K562 (cell line): ENCODE measurements around the gene MSRB3. TPM values are rescaled to one million over a fixed set of nuclear protein-coding genes. Genes with fewer than 3 reads are reported as not detected.

Experiments
- ATAC-seq: fragments of 200-7000 bp; cut with Tn5 transposase; 3 replicates; pipeline ENCODE4 v1.9.1; 2020; ENCODE audit warnings: moderate library complexity
- BruUV-seq: library from RNA; stranded (reverse); fragments of 400-500 nt; replicated peaks from 2 replicates; lab custom pipeline; 2021; lab: Mats Ljungman, UMichigan
- CTCF ChIA-PET: fragments of 300-600 bp; formaldehyde crosslinking; extraction: SDS; loops from one replicate; lab custom pipeline; 2021; ENCODE audit warnings: low intra/inter-chr PET ratio; lab: Yijun Ruan, JAX
- POLR2A ChIA-PET: fragments of 300-600, 350-650 bp; sonication (Branson Sonifier 250); formaldehyde crosslinking; extraction: SDS; loops from one replicate; lab custom pipeline; 2021; ENCODE audit warnings: antibody characterized with exemption, inconsistent platforms; lab: Yijun Ruan, JAX
- DNase-seq, 4 experiments: peaks; one replicate each; pipeline versions ENCODE4 v3.0.0 to v3.0.0-alpha.2; 2011 to 2018; ENCODE audit warnings: low spot score in 3 of 4, mixed read lengths in 3 of 4; ENCODE audit errors: extremely low read depth in 1 of 4
- FAIRE-seq: peaks from 2 replicates; lab custom pipeline; 2011; peaks lifted over from hg19 to GRCh38; lab: Jason Lieb, UNC
- H2AFZ ChIP-seq: 2 replicates; pipeline ENCODE4 v1.6.0; 2011; ENCODE audit warnings: low read depth, low read length, control low read depth, inconsistent platforms
- H3K27ac ChIP-seq: fragments of 200-600 bp; 3 replicates; pipeline ENCODE4 v1.8.0; 2011; ENCODE audit warnings: low read depth, mild to moderate bottlenecking, control low read depth, inconsistent platforms, low read length, moderate library complexity, mixed read lengths; ENCODE audit errors: extremely low read depth
- H3K27me3 ChIP-seq, 2 experiments: fragments of 300-600 bp in 1 of 2; 2 replicates in 1 of 2; 3 replicates in 1 of 2; pipeline versions ENCODE4 v1.6.0 to v1.8.0; 2011; ENCODE audit warnings: inconsistent platforms in 2 of 2, low read length in 2 of 2, mild to moderate bottlenecking in 1 of 2, mixed read lengths in 1 of 2, moderate library complexity in 1 of 2; ENCODE audit not compliant: control insufficient read depth in 2 of 2, insufficient read depth in 2 of 2
- H3K36me3 ChIP-seq: fragments of 300-600 bp; 3 replicates; pipeline ENCODE4 v1.8.0; 2011; ENCODE audit warnings: mild to moderate bottlenecking, low read length, inconsistent platforms; ENCODE audit not compliant: control insufficient read depth, insufficient read depth
- H3K4me1 ChIP-seq, 2 experiments: fragments of 200-600 bp in 1 of 2; replicated peaks in 1 of 2; 2 replicates in 1 of 2; 3 replicates in 1 of 2; pipeline versions ENCODE4 v1.5.1 to v1.8.0; 2011; ENCODE audit warnings: inconsistent platforms in 2 of 2, low read length in 2 of 2, mild to moderate bottlenecking in 1 of 2, mixed read lengths in 1 of 2, moderate library complexity in 1 of 2; ENCODE audit not compliant: control insufficient read depth in 2 of 2, insufficient read depth in 2 of 2
- H3K4me2 ChIP-seq: 2 replicates; pipeline ENCODE4 v1.6.1; 2011; ENCODE audit warnings: low read length, control low read depth, inconsistent platforms, mixed read lengths; ENCODE audit not compliant: insufficient read depth
- H3K4me3 ChIP-seq: fragments of 200-600 bp; sonication (generic), shearing (Covaris generic); 2 replicates; pipeline ENCODE4 v1.5.1; 2016; ENCODE audit warnings: control low read depth, inconsistent platforms
- H3K79me2 ChIP-seq: fragments of 200-600 bp; 3 replicates; pipeline ENCODE4 v1.8.0; 2011; ENCODE audit warnings: low read length, inconsistent platforms; ENCODE audit not compliant: control insufficient read depth, insufficient read depth
- H3K9ac ChIP-seq, 2 experiments: 2 replicates each; pipeline versions ENCODE4 v1.6.0 to v1.6.1; 2011; ENCODE audit warnings: low read depth in 2 of 2, low read length in 2 of 2, control low read depth in 1 of 2, inconsistent platforms in 1 of 2, mild to moderate bottlenecking in 1 of 2, mixed read lengths in 1 of 2; ENCODE audit not compliant: insufficient read depth in 1 of 2
- H3K9me1 ChIP-seq: one replicate; pipeline ENCODE4 v1.6.0; 2011; ENCODE audit warnings: inconsistent platforms, mild to moderate bottlenecking, low read length, moderate library complexity; ENCODE audit not compliant: control insufficient read depth, insufficient read depth
- H3K9me3 ChIP-seq: replicated peaks from 2 replicates; pipeline ENCODE4 v1.5.1; 2011; ENCODE audit warnings: low read depth, low read length, inconsistent platforms; ENCODE audit not compliant: control insufficient read depth, insufficient read depth
- H4K20me1 ChIP-seq: replicated peaks from 2 replicates; pipeline ENCODE4 v1.6.1; 2011; ENCODE audit warnings: low read length, inconsistent platforms, mixed read lengths; ENCODE audit not compliant: control insufficient read depth, insufficient read depth
- DEAF1 ChIP-seq: fragments of 450-650 bp; formaldehyde crosslinking; IDR thresholded peaks from 2 replicates; pipeline ENCODE4 v1.4.0; 2020; ENCODE audit warnings: mild to moderate bottlenecking, moderate library complexity
- HMBOX1 ChIP-seq: sonication (generic); IDR thresholded peaks from 2 replicates; pipeline ENCODE4 v1.6.1; 2016
- ZEB2 ChIP-seq: fragments of 450-650 bp; IDR thresholded peaks from 2 replicates; pipeline ENCODE4 v1.6.1; 2016
- ZNF282 ChIP-seq: sonication (generic); formaldehyde crosslinking; IDR thresholded peaks from 2 replicates; pipeline ENCODE4 v1.8.1; 2023; ENCODE audit warnings: missing genetic modification reagents
- ZNF584 ChIP-seq: fragments of 200-800 bp; sonication (Bioruptor generic); IDR thresholded peaks from 2 replicates; pipeline ENCODE4 v1.6.1; 2016; ENCODE audit warnings: low read depth, mild to moderate bottlenecking, missing genetic modification characterization, missing compliant biosample characterization
- WGBS: fragments of 100-300 bp; shearing (Covaris generic); methylation state at CpG from one replicate; pipeline ENCODE4 v1.1.6; 2016; ENCODE audit warnings: low coverage, mixed read lengths; ENCODE audit not compliant: insufficient coverage; ENCODE audit errors: missing lambda C conversion rate; 5-methylcytosine and 5-hydroxymethylcytosine counted together
- in situ Hi-C: fragments of 300-500 bp; cut with MboI; formaldehyde crosslinking; loops from 4 replicates; pipeline ENCODE4 v1.15.0; 2018; ENCODE audit warnings: inconsistent platforms, mixed read lengths
- intact Hi-C: fragments of 100-400 bp; cut with micrococcal nuclease; formaldehyde crosslinking; loops from 2 replicates; pipeline ENCODE4 v1.14.2; 2022
- polyA plus RNA-seq, 8 experiments: library from polyadenylated mRNA; depleted of rRNA in 4 of 8; stranded (reverse) in 5 of 8; unstranded in 3 of 8; fragments of >200 nt; fragmentation: Nextera tagmentation in 2 of 8; fragmentation: Illumina TruSeq in 1 of 8; extraction: Ambion mirVana in 2 of 8; extraction: Trizol in 1 of 8; gene quantifications; 2 replicates each; pipeline versions ENCODE4 v1.2.1 to v1.2.3, GENCODE V29; 2011 to 2014; ENCODE audit warnings: inconsistent platforms in 1 of 8, missing spikeins in 1 of 8
- total RNA-seq, 7 experiments: library from RNA; depleted of rRNA in 6 of 7; stranded (reverse); fragments of >200 nt in 6 of 7; fragmentation: Illumina TruSeq in 2 of 7; extraction: Trizol in 2 of 7; gene quantifications; 2 replicates each; pipeline versions ENCODE4 v1.2.1 to v1.2.3, GENCODE V29; 2011 to 2021; ENCODE audit warnings: low replicate concordance in 1 of 7
- TF ChIP-seq, protein P1 (sequence below): fragments of 450-650 bp; conservative IDR thresholded peaks from 2 replicates; pipeline ENCODE4 v1.6.1; 2016; ENCODE audit warnings: missing genetic modification characterization, low read depth, mild to moderate bottlenecking, control low read depth, missing compliant biosample characterization

The MSRB3 gene
- total and polyA plus RNA-seq, 9 of the 15 experiments (the other 6 are each of a cell fraction or from before 2014, with no cell fraction given): 0.04 TPM; not detected in 8

- Histone ChIP-seq H3K4me1 (no peaks in the 10 kb centered on the region), H4K20me1 (no peaks in the 10 kb centered on the region), H3K4me2 (no peak overlapping the region), H3K9me3 (no peaks in the 10 kb centered on the region), H3K36me3 (no peaks in the 10 kb centered on the region), H3K27ac (no peak overlapping the region), H3K79me2 (no peaks in the 10 kb centered on the region), H3K27me3 (no peaks in the 10 kb centered on the region), H2AFZ (no peak overlapping the region), H3K9me1 (no peaks in the 10 kb centered on the region), H3K4me3 (no peak overlapping the region), H3K9ac (no peak overlapping the region)
- ATAC-seq: no peak
- in situ Hi-C loops (no loop called here), intact Hi-C loops (no loop called here)
- TF ChIP-seq ZEB2: no peak
- TF ChIP-seq, protein P1, sequence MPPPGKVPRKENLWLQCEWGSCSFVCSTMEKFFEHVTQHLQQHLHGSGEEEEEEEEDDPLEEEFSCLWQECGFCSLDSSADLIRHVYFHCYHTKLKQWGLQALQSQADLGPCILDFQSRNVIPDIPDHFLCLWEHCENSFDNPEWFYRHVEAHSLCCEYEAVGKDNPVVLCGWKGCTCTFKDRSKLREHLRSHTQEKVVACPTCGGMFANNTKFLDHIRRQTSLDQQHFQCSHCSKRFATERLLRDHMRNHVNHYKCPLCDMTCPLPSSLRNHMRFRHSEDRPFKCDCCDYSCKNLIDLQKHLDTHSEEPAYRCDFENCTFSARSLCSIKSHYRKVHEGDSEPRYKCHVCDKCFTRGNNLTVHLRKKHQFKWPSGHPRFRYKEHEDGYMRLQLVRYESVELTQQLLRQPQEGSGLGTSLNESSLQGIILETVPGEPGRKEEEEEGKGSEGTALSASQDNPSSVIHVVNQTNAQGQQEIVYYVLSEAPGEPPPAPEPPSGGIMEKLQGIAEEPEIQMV (tag): no peak
- no peak for TF ChIP-seq ZNF584 (CRISPR knock-in tag)
- no peak for TF ChIP-seq DEAF1 (CRISPR knock-in tag)
- no peak for TF ChIP-seq ZNF282 (CRISPR knock-in tag)
- no peak for TF ChIP-seq HMBOX1
- no peak for DNase-seq
- no peak for FAIRE-seq
- no TSS peak for BruUV-seq
- ChIA-PET CTCF (no interaction called here), POLR2A (no interaction called here)
- 0% methylated on average over 1 of the region's 1 CpG for WGBS
Observed at GRCh38 chr12:65343801-65344200, 65.3 kb downstream of the MSRB3 start.
